Endothelial cell (in vitro differentiated cells): ENCODE results near the gene RBM12. TPM values are rescaled to one million over a fixed set of nuclear protein-coding genes. Genes with fewer than 3 reads are reported as not detected.

Experiments used
- DNase-seq: peaks from one replicate; pipeline ENCODE4 v3.0.0; 2021; ENCODE audit warnings: low spot score
- H3K27ac Mint-ChIP-seq: one replicate; pipeline ENCODE4 v1.8.0; 2021; ENCODE audit warnings: mixed read lengths, inconsistent platforms; ENCODE audit not compliant: unreplicated experiment
- H3K27me3 Mint-ChIP-seq: one replicate; pipeline ENCODE4 v1.8.0; 2021; ENCODE audit warnings: mild to moderate bottlenecking, moderate library complexity, mixed read lengths, inconsistent platforms; ENCODE audit not compliant: unreplicated experiment
- H3K36me3 Mint-ChIP-seq: one replicate; pipeline ENCODE4 v1.8.0; 2021; ENCODE audit warnings: mild to moderate bottlenecking, low read depth, mixed read lengths, inconsistent platforms; ENCODE audit not compliant: unreplicated experiment
- H3K4me1 Mint-ChIP-seq: one replicate; pipeline ENCODE4 v1.8.0; 2021; ENCODE audit warnings: mild to moderate bottlenecking, mixed read lengths, inconsistent platforms; ENCODE audit not compliant: unreplicated experiment
- H3K4me3 Mint-ChIP-seq: one replicate; pipeline ENCODE4 v1.8.0; 2021; ENCODE audit warnings: mild to moderate bottlenecking, mixed read lengths, inconsistent platforms; ENCODE audit not compliant: unreplicated experiment
- H3K9me3 Mint-ChIP-seq: one replicate; pipeline ENCODE4 v1.8.0; 2021; ENCODE audit warnings: mixed read lengths, inconsistent platforms; ENCODE audit not compliant: unreplicated experiment
- total RNA-seq: library from RNA; stranded (reverse); fragmentation: NEBNext Ultra II Directional; extraction: Animal tissue kit (Norgen Biotek cat#: 25700); gene quantifications from one replicate; pipeline ENCODE4 v1.2.1, GENCODE V29; 2021; ENCODE audit not compliant: unreplicated experiment
- TF ChIP-seq, protein P1 (sequence below): fragments of 200-600 bp; sonication (generic); IDR thresholded peaks from one replicate; pipeline ENCODE4 v1.5.0; 2021; ENCODE audit warnings: antibody characterized with exemption; ENCODE audit not compliant: unreplicated experiment

The RBM12 gene
- total RNA-seq, 1 donor from 2014 or later = 121 TPM

GRCh38 chr20:35629427-35630145 is 35.1 kb downstream of the RBM12 start:
- Mint-ChIP-seq H3K36me3 (peaks cover 47% of the 10 kb centered on the region), H3K9me3 (no peaks in the 10 kb centered on the region), H3K4me3 (no peak overlapping the region), H3K27ac (no peak overlapping the region), H3K4me1 (no peaks in the 10 kb centered on the region), H3K27me3 (no peaks in the 10 kb centered on the region)
- DNase-seq = no peak
- TF ChIP-seq, protein P1, sequence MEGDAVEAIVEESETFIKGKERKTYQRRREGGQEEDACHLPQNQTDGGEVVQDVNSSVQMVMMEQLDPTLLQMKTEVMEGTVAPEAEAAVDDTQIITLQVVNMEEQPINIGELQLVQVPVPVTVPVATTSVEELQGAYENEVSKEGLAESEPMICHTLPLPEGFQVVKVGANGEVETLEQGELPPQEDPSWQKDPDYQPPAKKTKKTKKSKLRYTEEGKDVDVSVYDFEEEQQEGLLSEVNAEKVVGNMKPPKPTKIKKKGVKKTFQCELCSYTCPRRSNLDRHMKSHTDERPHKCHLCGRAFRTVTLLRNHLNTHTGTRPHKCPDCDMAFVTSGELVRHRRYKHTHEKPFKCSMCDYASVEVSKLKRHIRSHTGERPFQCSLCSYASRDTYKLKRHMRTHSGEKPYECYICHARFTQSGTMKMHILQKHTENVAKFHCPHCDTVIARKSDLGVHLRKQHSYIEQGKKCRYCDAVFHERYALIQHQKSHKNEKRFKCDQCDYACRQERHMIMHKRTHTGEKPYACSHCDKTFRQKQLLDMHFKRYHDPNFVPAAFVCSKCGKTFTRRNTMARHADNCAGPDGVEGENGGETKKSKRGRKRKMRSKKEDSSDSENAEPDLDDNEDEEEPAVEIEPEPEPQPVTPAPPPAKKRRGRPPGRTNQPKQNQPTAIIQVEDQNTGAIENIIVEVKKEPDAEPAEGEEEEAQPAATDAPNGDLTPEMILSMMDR = no peak

DNA sequence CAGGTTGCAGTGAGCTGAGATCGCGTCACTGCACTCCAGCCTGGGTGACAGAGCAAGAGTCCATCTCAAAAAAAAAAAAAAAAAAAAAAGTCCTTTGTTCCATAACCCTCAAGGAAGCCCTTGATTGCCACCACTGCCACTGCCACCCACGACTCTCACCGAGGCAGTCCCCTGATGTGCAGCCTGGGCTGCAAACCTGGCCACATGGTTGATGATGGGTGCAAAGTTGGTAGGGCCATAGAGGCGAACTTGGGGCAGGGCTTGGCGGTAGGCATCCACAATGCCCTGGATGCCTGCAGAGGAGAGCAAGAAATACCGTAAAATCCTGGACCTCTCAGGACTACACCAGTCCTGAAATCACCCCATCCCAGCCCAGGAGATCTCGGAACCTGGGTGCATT is 37.6 kb downstream of the RBM12 start:
- H3K4me3 Mint-ChIP-seq = no peak overlapping the region
- H3K27me3 Mint-ChIP-seq = no peaks in the 10 kb centered on the region
- H3K27ac Mint-ChIP-seq = no peak overlapping the region
- H3K4me1 Mint-ChIP-seq = no peaks in the 10 kb centered on the region
- peaks cover 40% of the 10 kb centered on the region for H3K36me3 Mint-ChIP-seq
- DNase-seq = no peak
- H3K9me3 Mint-ChIP-seq = no peaks in the 10 kb centered on the region
- TF ChIP-seq, protein P1 = no peak

DNA sequence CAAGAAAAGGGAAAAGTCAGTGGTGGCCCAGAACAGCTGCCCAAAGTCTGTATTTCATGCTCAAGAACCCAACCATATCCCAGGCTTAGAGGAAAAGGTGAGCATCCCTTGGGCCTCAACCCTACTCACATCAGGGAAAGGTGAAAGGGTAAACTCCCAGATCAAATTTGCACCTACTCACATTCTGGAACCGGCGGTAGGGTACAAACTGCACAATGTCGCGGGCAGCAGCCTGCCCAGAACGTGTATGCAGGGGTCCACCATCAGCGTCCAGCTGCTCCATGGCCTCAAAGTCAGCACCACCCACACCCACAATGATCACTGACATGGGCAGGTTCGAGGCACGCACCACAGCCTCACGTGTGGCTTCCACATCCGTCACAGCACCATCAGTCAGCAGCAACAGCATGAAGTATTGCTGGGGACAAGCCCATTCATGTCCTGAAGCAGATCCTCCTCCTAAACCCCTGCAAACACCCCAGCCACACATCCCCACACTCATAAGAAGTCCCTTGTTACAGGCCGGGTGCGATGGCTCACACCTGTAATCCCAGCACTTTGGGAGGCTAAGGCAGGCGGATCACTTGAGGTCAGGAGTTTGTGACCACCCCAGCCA is 38.2 kb downstream of the RBM12 start:
- DNase-seq = no peak
- Mint-ChIP-seq H3K27me3 (peaks cover under 1% of the 10 kb centered on the region), H3K4me1 (no peaks in the 10 kb centered on the region), H3K9me3 (no peaks in the 10 kb centered on the region), H3K27ac (no peak overlapping the region), H3K36me3 (peaks cover 34% of the 10 kb centered on the region), H3K4me3 (peak overlapping the region; percentile 42)
- TF ChIP-seq, protein P1 = no peak

DNA sequence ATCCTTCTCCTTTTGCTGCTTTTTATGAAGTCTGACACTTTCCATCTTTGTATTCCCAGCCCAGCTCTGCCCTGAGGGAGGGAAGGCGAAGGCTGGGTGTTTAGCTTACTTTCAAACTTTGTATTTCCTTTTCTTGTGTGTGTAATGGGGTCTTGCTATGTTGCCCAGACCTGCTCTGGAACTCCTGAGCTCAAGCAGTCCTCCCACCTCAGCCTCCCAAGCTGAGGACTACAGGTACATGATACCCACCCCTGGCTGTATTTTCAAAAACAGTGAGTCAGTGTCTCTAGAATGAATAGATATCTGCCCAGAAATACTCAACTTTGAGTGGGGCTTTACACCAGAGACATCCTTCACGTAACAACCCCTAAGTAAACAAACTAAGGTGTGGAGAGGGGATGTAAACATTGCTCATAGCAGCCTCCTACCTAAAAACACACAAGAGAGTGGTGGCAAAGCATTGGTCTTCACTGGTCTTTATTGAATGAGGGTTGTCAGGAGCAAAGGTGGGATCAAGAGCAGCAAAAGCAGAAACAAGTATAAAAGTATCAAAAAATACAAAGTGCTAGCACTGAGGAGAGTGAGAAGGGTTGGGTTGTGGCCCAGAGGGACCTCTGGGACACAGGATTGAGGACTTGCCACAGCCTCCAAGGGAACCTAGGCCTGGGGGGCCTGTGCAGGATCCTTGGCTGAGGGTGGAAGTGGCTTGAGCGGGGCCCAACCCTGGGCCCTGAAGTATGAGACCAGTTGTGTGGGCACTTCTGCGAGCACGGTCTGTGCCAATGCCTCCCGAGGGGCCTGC is 38.9 kb downstream of the RBM12 start:
- Mint-ChIP-seq H3K4me1 (no peaks in the 10 kb centered on the region), H3K9me3 (no peaks in the 10 kb centered on the region), H3K36me3 (peaks cover 29% of the 10 kb centered on the region), H3K27ac (no peak overlapping the region), H3K4me3 (no peak overlapping the region), H3K27me3 (peaks cover 3% of the 10 kb centered on the region)
- TF ChIP-seq, protein P1 = no peak
- no peak for DNase-seq
